Stimulated activated CD8-positive, alpha-beta memory T cell treated with anti-CD3 and anti-CD28 coated beads, Interleukin-15, amount 100 ng/mL, for 4 hours (primary cell): ENCODE results near the gene ATXN7L2.
"Not testable (repeated sequence)": the region's sequence is repeated elsewhere in the genome, so short reads cannot be mapped to it uniquely, and the experiment has no call there.

Source experiments
- DNase-seq, 2 donors: peaks; one replicate each; pipeline ENCODE4 v3.0.0-alpha.2; 2020; ENCODE audit warnings: low read depth in 2 of 2

Gene ATXN7L2, protein sequence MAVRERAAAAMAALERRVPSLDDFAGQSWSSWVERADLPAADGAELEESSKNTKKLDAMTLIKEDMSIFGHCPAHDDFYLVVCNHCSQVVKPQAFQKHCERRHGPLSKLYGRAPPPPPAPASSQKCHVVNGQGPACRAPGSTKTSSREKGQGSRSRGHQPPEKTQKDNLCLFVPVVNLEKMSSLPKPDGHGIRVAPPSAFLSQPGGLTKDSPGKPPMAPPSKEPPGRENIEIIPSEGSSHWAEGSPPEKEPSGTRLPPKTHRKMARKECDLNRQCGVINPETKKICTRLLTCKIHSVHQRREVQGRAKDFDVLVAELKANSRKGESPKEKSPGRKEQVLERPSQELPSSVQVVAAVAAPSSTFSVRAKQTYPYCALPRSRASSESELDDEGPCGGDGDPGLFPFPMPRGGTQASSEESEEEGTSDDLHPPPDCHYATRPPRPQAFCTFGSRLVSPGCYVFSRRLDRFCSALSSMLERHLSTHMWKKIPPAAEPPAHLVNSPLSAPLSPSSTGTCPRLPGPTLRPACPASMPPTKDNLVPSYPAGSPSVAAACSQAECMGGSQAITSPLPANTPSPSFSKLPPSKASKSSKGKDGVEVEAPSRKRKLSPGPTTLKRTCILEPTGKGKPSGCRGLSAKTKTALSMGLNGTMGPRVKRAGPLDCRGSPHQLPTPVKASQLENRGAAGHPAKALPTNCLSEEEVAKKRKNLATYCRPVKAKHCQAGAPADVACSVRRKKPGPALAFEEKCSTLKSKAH

GRCh38 chr1:109483672-109484518 lies at the start of gene ATXN7L2:
Gene ATXN7L2, plus strand, starts transcription at chr1:109483905. Its CDS starts 49 bp downstream, at chr1:109483954.
- peak; percentile 83 to 89 for DNase-seq

- no peak for DNase-seq
These were observed 49.2 kb upstream of the ATXN7L2 start for GRCh38 chr1:109434484-109434883.

DNA sequence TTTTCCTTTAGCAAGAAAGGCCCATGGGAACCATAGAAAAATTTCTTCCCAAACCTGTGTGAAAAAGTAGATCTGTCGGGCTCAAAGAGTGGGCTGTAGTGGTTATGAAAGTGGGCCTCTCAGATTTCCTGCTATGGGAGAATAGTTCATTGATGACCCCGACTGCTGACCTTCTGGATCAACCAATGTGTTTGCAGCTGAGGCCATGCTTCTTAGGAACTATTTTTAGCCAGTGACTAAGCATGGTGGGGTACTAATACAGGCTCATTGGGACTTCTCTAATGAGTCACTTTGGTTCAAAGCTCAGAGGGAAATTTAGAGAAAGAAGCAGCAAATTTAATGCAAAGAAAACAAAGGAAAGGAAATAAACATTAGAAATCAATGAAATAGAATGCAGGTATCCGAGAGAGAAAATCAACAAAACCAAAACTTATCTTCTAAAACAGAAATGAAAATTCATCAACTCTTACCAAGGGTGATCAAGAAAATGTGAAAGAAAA lies 44.9 kb upstream of the ATXN7L2 start:
- DNase-seq, result no peak

DNA sequence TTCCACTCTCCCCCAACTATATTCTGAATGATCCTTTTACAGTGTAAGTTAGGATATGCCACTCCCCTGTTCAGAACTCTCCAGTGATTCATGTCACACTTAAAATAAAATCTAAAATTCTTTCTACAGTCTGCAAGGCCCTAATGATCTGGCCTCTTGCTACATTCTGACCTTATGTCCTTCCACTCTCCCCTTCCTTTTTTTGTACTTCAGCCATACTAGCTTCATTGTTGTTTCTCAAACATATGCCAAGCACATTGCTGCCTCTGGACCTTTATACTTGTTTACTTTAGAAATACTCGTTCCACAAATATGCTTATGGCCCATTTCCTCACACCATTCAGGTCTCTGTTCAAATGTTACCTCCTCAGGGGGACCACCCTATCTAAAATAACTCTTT lies 42.6 kb upstream of the ATXN7L2 start:
- no peak for DNase-seq

- DNase-seq, result no peak
These were observed 40.2 kb upstream of the ATXN7L2 start for GRCh38 chr1:109443476-109443875.

- DNase-seq, result no peak
These were observed 39.4 kb upstream of the ATXN7L2 start for GRCh38 chr1:109444346-109444745.

- not testable (repeated sequence) for DNase-seq
These were observed 37.6 kb upstream of the ATXN7L2 start for GRCh38 chr1:109445949-109446695.

GRCh38 chr1:109447524-109447923 lies 36.2 kb upstream of the ATXN7L2 start:
- DNase-seq, result no peak

DNA sequence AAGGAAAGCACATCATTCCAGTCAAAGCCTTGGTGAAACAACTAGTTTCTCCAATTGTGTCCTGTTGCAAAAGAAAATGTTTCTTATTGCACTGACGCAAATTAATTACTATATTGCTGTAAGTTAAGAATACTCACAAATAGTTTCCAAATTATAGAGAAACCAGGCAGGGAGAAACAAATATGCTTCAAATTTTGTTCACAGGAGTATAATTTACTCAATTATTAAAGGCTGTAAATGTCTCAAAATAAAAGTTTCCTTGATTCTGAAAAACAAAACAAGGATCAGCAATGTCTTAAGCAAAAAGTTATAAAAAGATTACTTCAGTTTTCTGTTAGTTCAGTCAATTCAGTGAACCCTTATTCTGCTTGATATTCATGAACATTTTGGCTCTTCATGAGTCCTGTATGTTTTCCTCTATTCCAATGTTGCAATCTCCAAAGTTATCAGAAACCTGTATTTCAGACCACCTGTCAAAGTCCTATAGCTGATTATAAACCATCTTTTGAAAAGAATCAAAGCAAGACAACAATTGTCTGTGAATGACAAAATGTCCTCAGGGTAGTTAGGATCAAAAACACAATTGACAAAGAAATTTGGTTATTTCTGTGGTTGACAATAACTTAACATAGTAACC lies 29.1 kb upstream of the ATXN7L2 start:
- no peak for DNase-seq

DNA sequence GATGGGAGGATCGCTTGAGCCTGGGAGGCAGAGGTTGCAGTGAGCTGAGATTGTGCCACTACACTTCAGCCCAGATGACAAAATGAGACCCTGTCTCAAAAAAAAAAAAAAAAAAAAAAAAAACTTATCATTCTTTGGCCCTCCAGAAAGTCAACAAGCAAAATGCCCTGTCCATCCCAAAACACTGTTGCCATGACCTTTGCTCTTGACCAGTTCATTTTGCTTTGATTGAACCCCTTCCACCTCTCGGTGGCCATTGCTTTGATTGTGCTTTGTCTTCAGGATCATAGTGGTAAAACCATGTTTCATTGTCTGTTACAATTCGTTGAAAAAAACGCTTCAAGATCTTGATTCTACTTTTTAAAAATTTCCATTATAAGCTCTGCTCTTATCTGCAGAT lies 25.9 kb upstream of the ATXN7L2 start:
- no peak for DNase-seq

DNA sequence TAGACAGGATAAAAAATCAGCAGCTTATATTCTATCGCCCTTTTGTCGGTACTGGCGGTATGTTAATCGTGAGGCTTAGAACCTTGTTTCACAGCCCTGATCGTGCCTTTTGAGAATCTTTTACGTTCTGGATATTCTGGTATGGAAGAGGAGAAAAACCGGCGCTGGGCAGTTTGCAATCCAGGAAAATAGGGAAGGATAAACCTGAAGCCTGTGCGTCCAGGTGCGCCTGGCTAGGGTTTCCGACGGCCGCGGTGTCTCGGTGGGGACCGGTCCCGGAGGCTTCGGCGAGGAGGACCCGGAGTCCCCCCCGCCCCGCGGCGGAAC lies 17.6 kb upstream of the ATXN7L2 start:
- DNase-seq, result no peak

DNA sequence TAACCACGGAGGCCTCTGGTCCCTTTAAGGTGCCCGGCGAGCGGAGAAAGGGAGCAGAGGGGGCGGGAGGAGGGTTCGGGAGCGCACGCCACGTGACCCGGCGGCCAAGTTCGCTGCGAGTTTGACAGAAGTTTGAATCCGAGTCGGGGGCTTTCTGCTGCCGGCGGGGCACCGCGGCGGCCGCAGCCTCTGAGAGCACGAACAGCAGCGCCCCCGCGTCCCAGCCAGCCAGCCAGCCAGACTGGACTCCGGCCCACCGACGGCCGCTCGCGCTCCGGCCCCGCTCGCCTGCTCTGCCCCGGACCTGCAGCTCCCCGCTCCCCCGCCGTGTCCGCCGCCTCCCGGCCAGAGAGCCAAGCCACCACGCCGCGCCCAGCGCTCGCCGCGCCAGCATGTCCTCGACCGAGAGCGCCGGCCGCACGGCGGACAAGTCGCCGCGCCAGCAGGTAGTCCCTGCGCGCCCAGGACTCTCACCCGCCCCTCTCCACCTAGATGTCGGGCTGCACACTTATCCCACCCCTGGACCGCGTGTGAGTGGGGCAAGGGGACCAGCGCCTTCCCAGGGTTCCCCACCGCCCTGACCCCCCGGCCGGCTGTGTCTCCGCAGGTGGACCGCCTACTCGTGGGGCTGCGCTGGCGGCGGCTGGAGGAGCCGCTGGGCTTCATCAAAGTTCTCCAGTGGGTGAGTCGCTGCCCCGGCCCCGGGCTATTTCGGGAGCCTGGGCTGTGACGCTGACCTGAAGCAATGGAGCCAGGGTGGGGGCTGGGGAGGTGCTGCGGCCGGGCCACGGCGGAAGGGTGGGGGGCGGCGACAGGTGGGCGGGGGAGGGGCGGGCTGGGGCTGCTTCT lies 17.0 kb upstream of the ATXN7L2 start, which contains the start of gene SYPL2:
Gene SYPL2 (plus strand): TSS at position 95 of the 849 bp plus-strand sequence. CDS start 298 bp downstream, at position 393.
- no peak for DNase-seq

GRCh38 chr1:109467301-109467777 lies 16.4 kb upstream of the ATXN7L2 start:
- DNase-seq, result no peak

DNA sequence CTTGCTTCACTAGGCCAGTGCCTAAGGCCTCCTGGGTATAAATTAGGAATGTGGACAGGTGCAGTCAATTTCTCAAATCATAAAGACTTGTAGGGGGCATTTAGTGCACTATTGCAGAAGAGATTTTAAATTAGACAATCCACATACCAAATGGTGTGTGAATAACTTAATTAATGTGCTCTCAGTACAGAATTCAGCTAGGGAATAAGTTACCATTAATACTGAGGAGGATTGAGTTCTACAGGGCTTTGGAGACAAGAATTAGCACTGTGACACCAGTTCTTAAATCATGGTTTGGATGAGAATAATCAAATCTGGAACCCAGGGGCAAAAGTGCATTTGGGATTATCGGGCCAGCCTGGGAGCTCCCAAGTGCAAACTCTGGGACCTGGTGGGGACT lies 15.6 kb upstream of the ATXN7L2 start:
- DNase-seq, result no peak

- DNase-seq, result no peak
These were observed 14.8 kb upstream of the ATXN7L2 start for GRCh38 chr1:109468903-109469302.

DNA sequence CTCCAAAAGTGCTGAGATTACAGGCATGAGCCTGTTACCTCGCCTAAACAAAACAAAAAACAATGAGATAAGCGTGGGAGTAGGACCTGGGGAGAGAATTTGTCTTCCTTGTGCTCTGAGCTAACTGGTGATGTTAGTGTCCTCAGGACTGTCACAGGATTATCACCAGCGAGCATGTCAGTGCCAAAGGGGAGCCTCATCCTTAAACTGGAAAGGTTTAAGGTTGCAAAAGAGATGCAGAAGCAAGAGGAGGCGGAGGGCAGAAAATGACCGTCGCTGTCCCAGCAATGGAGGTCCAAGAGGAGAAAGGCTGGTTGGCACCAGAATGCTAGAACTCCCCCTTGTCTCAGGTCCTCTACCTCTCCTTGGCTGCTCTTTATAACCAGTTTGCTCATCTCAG lies 13.5 kb upstream of the ATXN7L2 start:
- no peak for DNase-seq

- DNase-seq, result no peak
These were observed 10.9 kb upstream of the ATXN7L2 start for GRCh38 chr1:109472779-109473178.

- DNase-seq, result not testable (repeated sequence)
These were observed 10.2 kb upstream of the ATXN7L2 start for GRCh38 chr1:109473284-109474057.

GRCh38 chr1:109474697-109475096 lies 9.0 kb upstream of the ATXN7L2 start:
- no peak for DNase-seq
